ENCODE data around the gene PATE1.

The PATE1 gene

GRCh38 chr11:125790825-125791224 is 44.7 kb downstream of the PATE1 start:
- no peak for DNase-seq (ENCODE audit: low read depth in 2 of 2)

GRCh38 chr11:125797641-125798040 is 51.6 kb downstream of the PATE1 start:
- no peak for DNase-seq (ENCODE audit: low read depth in 2 of 2)
